Mucosa of gallbladder (tissue), 1 donor: ENCODE measurements around the gene TNS1. TPM values are rescaled to one million over a fixed set of nuclear protein-coding genes. Genes with fewer than 3 reads are reported as not detected.

Source experiments
- DNase-seq: peaks from one replicate; pipeline ENCODE4 v3.0.0-alpha.2; 2020; ENCODE audit warnings: low spot score
- total RNA-seq: library from RNA; stranded (reverse); gene quantifications from one replicate; pipeline ENCODE4 v1.2.1, GENCODE V29; 2021
- donor health status: DM: no; HTN: no; CAD: no.

The TNS1 gene
- total RNA-seq, 1 donor from 2014 or later = 469 TPM

GRCh38 chr2:217943446-217944321, 59.1 kb downstream of the TNS1 start:
- DNase-seq = peak; percentile 81

GRCh38 chr2:217942731-217943335, 60.0 kb downstream of the TNS1 start:
- DNase-seq = no peak

DNA sequence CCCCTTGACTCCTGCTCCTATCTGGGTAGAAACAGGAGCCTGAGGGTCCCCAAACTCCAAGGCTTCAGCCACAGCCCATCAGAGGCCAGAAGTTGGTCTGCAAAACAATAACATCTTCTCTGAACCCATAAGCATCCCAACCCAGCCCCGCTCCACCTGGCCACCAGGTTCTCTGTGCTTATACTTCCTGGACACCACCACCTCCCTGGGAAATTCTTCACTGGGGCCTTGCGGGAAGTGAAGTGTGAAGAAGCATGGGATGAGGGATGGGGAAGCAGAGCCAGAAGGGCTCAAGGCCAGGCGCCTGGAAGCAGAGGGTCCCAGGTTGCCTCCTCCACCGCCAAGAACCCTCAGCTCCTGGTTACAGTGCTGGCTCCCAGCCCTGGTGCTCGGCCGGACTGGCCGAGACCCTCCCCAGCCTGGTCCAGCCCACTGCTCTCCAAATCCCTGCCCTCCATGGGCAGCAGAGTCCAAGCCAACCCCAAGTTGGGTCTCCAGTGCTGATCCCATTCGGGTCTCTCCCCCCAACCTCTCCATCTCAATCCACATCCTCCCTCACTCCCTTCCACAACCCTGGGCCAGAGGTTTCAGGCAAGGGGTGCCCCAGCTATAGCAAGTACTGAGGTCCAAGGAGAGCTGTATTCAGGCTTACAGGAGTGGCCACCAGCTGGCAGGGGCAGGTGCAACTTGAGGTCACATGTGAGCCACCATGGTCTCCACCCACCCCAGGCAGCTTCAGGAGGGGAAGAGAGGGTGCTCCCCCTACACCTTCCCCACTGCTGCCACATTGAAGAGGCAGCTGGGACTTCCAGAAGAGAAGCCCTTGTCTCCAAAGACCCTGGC, 60.7 kb downstream of the TNS1 start:
- DNase-seq = no peak

- no peak for DNase-seq
Observed at GRCh38 chr2:217941339-217941738, 61.5 kb downstream of the TNS1 start.

DNA sequence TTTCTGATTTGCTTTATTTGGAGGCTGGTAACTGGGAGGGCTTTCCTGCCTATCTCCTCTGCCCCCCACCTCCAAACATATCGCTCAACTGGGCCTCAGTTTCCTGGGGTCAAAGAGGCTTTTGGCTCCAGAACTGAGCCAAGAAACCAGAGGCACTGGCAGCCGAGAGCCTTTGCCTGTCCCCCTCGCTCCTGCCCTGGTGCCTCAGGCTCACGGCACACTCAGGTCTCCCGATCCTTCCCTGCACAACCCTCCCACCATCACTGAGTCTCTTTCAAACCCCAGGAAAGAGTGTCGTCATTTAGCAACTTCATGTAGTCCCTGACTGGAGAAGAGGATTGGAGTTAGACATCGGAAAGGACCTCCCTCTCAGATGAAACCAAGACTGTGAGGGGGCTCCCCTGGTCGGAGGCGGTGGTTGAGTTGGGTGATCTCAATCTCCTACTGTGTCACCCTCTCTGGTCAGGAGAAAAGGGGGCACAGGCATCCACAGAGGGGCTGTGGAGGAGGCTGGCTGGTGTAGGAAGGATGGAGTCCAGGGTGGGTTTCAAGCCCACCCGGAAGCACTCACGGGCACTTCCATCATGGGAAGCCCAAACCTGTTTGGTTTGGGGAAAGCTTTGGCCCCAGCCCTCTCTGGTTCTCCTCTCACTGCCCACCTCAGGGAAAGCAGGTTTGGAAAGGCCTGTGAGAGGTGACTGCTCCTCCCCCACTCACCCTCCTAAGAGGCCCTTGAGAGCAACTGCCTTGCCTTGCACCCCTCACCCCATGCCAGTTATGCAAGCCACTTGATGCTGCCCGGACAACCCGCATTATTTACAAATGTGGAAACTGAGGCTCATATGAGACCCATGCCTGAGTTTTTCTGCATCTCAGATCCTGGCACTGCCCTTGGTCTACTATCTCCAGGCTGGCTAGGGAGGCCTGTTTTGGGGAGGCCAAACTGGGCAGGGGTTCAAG, 62.3 kb downstream of the TNS1 start:
- DNase-seq = no peak

- no peak for DNase-seq
Observed at GRCh38 chr2:217939629-217940245, 63.1 kb downstream of the TNS1 start.

DNA sequence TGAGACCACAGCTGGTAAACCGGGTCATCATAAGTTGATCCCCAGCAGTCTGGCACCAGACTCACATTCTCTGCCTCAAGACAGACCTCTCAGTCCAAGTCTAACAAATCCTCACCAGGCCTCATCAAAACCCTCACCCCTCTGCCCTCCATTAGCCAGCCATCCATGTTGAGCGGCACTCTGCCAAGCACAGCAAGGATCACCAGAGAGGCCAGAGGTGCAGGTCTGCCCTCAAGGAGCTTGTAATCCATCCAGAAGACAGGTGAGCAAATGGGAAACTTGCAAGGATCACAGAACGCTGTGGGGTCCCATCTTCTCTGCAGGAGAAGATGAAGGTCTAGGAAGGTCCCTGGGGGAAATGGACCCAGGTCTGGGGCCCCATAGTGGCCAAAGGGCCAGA, 63.6 kb downstream of the TNS1 start:
- DNase-seq = no peak

- no peak for DNase-seq
Observed at GRCh38 chr2:217938036-217938435, 64.8 kb downstream of the TNS1 start.

GRCh38 chr2:217937446-217937845, 65.3 kb downstream of the TNS1 start:
- no peak for DNase-seq

GRCh38 chr2:217936952-217937351, 65.8 kb downstream of the TNS1 start:
- no peak for DNase-seq

GRCh38 chr2:217935901-217936684, 66.7 kb downstream of the TNS1 start:
- DNase-seq = no peak

DNA sequence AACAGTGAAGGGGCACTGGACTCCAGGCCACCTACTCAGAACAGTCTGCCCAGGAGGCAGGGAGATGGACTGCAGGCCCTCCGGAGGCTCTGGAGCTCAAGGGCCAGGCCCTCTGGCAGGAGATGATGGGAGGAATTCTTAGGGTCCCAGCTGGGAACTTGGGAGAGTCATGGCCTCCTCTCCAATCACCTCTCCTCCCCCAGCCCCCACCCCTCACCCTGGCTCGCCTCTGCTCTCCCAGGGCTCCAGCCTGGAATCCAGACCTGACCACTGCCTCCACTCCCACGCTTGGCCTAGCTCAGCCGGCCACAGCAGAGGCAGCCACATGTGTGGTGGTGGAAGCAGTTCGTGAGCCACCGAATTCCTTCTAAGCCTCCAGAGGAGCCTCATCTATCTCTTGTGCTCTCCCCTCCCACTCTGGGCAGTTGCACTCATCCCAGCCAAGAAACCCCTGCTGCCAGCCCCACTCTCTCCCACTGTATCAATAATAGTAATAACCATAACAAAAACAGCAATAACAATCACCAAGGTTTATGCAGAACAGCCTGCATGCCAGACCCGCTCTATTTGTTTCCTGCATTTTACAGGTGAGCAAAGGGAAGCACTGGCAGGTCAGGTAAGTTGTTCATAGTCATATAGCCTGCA, 67.4 kb downstream of the TNS1 start:
- no peak for DNase-seq

- DNase-seq = no peak
Observed at GRCh38 chr2:217934321-217935131, 68.3 kb downstream of the TNS1 start.

GRCh38 chr2:217933617-217933993, 69.2 kb downstream of the TNS1 start:
- DNase-seq = no peak

- DNase-seq = no peak
Observed at GRCh38 chr2:217932803-217933616, 69.8 kb downstream of the TNS1 start.

DNA sequence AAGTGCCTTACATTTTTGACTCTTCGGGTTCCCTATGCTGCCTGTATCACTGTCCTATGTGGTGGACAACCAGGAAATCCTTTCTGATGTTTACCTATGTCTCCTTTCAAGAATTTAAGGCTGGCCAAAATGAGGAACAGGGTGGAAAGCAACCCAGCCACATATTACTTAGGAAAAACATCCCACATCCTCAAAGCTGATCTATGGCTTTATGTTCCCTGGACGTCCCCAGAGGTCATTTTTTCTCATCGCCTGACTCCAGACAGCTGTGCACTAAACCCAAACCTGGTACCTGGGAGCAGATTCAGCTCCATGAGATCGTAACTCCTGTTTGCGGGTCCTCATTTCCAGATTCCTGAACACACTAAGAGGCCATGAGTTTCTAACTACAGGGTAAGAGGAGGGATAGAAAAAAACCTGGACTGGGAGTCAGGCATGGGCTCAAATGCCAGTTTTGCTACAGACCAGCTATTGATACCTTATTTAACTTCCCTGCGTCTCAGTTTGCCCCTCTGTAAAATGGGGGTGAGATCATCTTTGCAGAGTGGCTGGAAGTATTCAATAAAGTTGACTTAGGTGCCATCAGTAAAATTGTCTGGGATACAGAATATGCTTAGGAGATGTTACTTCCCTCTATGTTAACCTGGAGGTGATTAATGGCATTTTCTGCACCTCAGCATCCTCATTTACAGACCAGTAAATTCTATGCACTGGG, 70.8 kb downstream of the TNS1 start:
- DNase-seq = no peak
